Lung (tissue), 12 donors: ENCODE data around the gene AEBP1. TPM values are rescaled to one million over a fixed set of nuclear protein-coding genes. Genes with fewer than 3 reads are reported as not detected.

Source experiments
- ATAC-seq: fragments of 200-7000 bp; cut with Tn5 transposase; one replicate; pipeline ENCODE4 v1.9.1; 2020; ENCODE audit warnings: moderate number of reproducible peaks; ENCODE audit not compliant: insufficient read depth, low FRiP score
- DNase-seq, 3 donors: peaks; one replicate each; pipeline ENCODE4 v3.0.0-alpha.2; 2013 to 2017
- H3K27ac ChIP-seq, 2 donors: one replicate each; pipeline ENCODE4 v1.5.1; 2013; ENCODE audit warnings: mild to moderate bottlenecking in 2 of 2, moderate library complexity in 2 of 2, control low read depth in 1 of 2, inconsistent platforms in 1 of 2, low read depth in 1 of 2, low read length in 1 of 2
- H3K27me3 ChIP-seq, 3 donors: one replicate each; pipeline ENCODE4 v1.5.1; 2013; ENCODE audit warnings: low read length in 2 of 3; ENCODE audit not compliant: control insufficient read depth in 3 of 3, insufficient read depth in 3 of 3
- H3K36me3 ChIP-seq, 4 donors: one replicate each; pipeline ENCODE4 v1.5.1; 2013; ENCODE audit warnings: low read length in 4 of 4, mild to moderate bottlenecking in 1 of 4, moderate library complexity in 1 of 4; ENCODE audit not compliant: control insufficient read depth in 4 of 4, insufficient read depth in 4 of 4
- H3K4me1 ChIP-seq, 5 donors: one replicate each; pipeline ENCODE4 v1.5.1; 2013; ENCODE audit warnings: low read length in 5 of 5, mild to moderate bottlenecking in 2 of 5, moderate library complexity in 1 of 5; ENCODE audit not compliant: control insufficient read depth in 5 of 5, insufficient read depth in 5 of 5
- H3K4me3 ChIP-seq: one replicate; pipeline ENCODE4 v1.5.1; 2013; ENCODE audit warnings: mild to moderate bottlenecking, control low read depth, moderate library complexity
- H3K9ac ChIP-seq, 2 donors: one replicate each; pipeline ENCODE4 v1.5.1; 2013; ENCODE audit warnings: low read length in 2 of 2, control low read depth in 1 of 2; ENCODE audit not compliant: insufficient read depth in 1 of 2
- H3K9me3 ChIP-seq, 4 donors: one replicate each; pipeline ENCODE4 v1.5.1; 2013; ENCODE audit warnings: low read length in 3 of 4, mild to moderate bottlenecking in 1 of 4, moderate library complexity in 1 of 4; ENCODE audit not compliant: control insufficient read depth in 4 of 4, insufficient read depth in 3 of 4
- WGBS, 2 donors: extraction: QIAGEN DNeasy Blood & Tissue Kit; methylation state at CpG; one replicate each; pipeline ENCODE4 v1.1.7; 2013; 5-methylcytosine and 5-hydroxymethylcytosine counted together
- polyA plus RNA-seq, 2 donors: library from polyadenylated mRNA; stranded (reverse); fragments of 200-250 nt; gene quantifications; one replicate each; pipeline ENCODE4 v1.2.1, GENCODE V29; 2013
- total RNA-seq, 2 donors: library from RNA; depleted of rRNA in 1 of 2; stranded (reverse); fragments of >200 nt in 1 of 2; gene quantifications; one replicate each; pipeline ENCODE4 v1.2.1, GENCODE V29; 2014 to 2021
- TF ChIP-seq, protein P1 (sequence below): IDR thresholded peaks from 2 replicates; pipeline ENCODE4 v1.5.1; 2012; ENCODE audit warnings: mild to moderate bottlenecking; ENCODE audit errors: control extremely low read depth, extremely low read depth
- donor health status: control.
- donor health status: control.
- donor health status: Bipolar disorder and iron deficiency.
- donor health status: healthy.
- donor health status: DM: yes; HTN: yes; CAD: no.

The AEBP1 gene
- total and polyA plus RNA-seq, 4 donors = 43.4 to 124 (median 68.7) TPM

DNA sequence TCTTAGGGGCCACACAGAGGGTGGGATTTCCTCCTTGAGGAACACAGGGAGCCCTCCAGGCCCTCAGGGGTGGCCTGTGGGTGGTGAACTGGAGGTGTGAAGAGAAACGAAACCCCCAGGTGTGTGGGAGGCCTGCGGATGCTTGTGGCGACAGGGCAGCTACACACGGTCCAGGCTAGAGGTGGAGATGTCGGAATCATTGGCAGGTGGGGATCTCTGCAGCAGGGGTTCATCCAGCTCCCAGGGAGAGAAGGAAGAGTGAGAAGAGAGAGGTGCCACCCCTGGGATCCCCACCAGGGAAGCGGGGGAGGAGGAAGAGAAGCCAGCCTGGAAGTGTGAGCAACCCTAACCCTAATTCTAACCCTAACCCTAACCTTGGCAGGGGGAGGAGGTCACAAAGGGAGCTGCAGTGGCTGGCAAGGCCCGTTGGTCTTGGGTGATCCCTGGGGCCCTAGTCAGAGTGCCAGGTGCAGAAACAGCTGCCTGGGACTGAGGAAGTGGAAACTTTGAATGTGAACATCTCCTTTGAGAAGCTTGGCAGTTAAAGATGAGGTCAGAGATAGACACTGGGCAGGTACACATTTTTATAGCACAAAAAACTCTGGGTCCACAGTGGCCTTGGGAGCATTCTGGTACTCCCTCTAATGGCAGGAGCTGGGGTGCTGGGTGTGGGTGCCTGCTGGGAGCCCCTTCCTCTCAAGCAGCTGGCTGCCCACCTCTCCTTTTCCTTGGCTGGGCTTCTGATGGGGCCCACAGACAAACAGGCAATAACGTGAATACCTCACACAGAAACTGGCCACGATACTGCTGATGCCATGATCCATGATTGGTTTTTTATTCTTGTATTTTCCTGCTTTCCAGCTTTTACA, 6.8 kb upstream of the AEBP1 start:
- Histone ChIP-seq H3K4me3 (no peak overlapping the region), H3K36me3 (no peaks in the 10 kb centered on the region), H3K4me1 (peaks cover 0 to 21% (median 0%) of the 10 kb centered on the region in 5 donors), H3K27ac (no peak overlapping the region), H3K9ac (no peak overlapping the region), H3K9me3 (no peaks in the 10 kb centered on the region), H3K27me3 (no peaks in the 10 kb centered on the region)
- ATAC-seq (no peak), DNase-seq (no peak)
- TF ChIP-seq, protein P1, sequence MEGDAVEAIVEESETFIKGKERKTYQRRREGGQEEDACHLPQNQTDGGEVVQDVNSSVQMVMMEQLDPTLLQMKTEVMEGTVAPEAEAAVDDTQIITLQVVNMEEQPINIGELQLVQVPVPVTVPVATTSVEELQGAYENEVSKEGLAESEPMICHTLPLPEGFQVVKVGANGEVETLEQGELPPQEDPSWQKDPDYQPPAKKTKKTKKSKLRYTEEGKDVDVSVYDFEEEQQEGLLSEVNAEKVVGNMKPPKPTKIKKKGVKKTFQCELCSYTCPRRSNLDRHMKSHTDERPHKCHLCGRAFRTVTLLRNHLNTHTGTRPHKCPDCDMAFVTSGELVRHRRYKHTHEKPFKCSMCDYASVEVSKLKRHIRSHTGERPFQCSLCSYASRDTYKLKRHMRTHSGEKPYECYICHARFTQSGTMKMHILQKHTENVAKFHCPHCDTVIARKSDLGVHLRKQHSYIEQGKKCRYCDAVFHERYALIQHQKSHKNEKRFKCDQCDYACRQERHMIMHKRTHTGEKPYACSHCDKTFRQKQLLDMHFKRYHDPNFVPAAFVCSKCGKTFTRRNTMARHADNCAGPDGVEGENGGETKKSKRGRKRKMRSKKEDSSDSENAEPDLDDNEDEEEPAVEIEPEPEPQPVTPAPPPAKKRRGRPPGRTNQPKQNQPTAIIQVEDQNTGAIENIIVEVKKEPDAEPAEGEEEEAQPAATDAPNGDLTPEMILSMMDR = no peak
- WGBS, 2 donors = 81 to 82% methylated on average over 9 of the region's 9 CpGs

DNA sequence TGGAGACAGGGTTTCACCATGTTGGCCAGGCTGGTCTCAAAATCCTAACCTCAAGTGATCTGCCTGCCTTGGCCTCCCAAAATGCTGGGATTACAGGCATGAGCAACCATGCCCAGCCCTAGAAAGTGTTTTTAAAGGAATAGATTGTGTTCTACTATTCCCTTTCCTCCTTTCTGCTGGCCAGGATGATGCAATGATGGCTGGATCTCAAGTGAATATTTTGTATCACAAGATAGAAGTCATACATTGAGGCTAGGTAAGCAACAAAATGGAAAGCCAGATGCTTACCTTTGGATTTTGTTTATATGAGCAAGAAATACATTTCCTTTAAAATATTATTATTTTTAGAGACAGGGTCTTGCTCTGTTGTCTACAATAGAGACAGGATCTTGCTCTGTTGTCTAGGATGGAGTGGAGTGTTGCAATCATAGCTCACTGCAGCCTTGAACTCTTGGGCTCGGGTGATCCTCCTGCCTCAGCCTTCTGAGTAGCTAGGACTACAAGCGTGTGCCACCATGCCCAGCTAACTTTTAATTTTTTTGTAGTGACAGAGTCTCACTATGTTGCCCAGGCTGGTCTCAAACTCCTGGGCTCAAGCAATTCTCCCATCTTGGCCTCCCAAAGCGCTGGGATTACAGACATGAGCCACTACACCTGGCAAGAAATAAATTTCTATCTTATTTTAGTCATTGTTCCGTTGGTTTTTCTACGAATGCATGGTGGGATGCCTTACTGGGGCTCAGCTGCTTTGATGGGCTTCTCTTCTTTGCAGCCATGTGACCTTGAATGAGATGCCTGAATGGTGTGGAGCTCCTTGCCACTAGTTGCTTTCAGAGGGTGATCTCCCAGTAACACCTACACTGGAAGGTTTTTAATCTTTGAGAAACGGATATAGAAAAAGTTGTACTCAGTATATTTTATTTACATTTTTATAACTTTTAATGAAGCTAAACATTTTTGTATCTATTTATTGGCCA, 5.8 kb upstream of the AEBP1 start:
- Histone ChIP-seq H3K9me3 (no peaks in the 10 kb centered on the region), H3K4me3 (no peak overlapping the region), H3K36me3 (no peaks in the 10 kb centered on the region), H3K4me1 (peaks cover 0 to 21% (median 0%) of the 10 kb centered on the region in 5 donors), H3K27ac (no peak overlapping the region), H3K9ac (no peak overlapping the region), H3K27me3 (no peaks in the 10 kb centered on the region)
- ATAC-seq = no peak
- WGBS, 2 donors = 88% methylated on average over 6 of the region's 6 CpGs
- DNase-seq = no peak
- TF ChIP-seq, protein P1 = no peak

DNA sequence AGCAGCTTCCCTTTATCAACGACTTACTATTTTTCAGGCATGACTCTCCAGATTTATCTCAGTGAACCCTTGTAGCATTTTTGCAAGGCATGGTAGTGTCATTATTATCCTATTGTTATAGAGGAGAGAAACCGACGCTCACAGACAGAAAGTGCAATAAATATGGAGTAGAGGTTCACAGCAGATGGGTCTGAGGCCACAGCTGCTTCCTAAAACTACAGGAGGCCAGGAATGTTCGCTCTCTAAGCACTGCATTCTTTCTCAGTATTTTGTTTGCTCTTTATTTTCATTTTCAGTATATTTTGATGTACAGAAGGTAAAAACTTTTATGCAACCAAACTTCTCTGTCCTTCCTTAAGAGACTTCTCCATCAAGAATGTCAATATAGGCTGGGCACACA, 4.5 kb upstream of the AEBP1 start:
- TF ChIP-seq, protein P1 = no peak
- ATAC-seq (no peak), DNase-seq (no peak)
- peaks cover 0 to 23% (median 0%) of the 10 kb centered on the region in 5 donors for H3K4me1 ChIP-seq
- H3K4me3 ChIP-seq = no peak overlapping the region
- no peaks in the 10 kb centered on the region for H3K27me3 ChIP-seq
- no peak overlapping the region for H3K27ac ChIP-seq
- no peaks in the 10 kb centered on the region for H3K36me3 ChIP-seq
- 39 to 51% methylated on average over 4 of the region's 4 CpGs for WGBS, 2 donors
- H3K9me3 ChIP-seq = no peaks in the 10 kb centered on the region
- H3K9ac ChIP-seq = no peak overlapping the region
